Measurements from ENCODE around the gene CFAP119. TPM values are rescaled to one million over a fixed set of nuclear protein-coding genes. Genes with fewer than 3 reads are reported as not detected.

CFAP119 gene
- total and polyA plus RNA-seq, 2 donors (not counting 3 experiments of a cell fraction or from before 2014, with no cell fraction given), result 6.5 to 9.5 TPM

DNA sequence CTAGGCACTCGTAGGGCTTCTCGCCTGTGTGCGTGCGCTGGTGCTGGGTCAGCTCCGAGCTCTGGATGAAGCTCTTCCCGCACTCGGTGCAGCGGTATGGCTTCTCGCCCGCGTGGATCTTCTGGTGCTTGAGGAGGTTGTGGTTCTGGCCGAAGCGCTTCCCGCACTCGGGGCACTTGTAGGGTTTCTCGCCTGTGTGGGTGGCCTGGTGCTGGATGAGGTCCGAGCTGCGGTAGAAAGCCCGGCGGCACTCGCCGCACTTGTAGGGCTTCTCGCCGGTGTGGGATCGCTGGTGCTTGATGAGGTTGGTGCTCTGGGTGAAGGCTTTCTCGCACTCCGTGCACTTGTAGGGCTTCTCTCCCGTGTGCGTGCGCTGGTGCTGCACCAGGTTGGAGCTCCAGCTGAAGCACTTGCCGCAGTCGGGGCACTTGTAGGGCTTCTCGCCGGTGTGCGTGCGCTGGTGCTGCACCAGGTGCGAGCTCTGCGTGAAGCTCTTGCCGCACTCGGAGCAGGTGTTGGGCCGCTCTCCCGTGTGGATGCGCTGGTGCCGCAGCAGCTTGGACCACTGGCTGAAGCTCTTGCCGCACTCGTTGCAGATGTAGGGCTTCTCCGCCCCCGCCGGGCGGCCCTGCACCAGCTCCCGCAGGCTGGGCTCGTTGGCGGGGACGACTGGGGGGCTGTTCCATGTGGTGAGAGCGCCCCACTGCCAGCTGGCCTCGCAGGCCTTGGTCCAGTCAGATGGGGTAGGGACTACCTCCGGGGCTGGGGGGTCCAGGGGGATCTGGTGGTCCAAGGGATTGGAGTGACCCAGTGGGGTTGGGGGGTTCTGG is 21.6 kb upstream of the CFAP119 start:
- BruUV-seq (replicated peaks), result no TSS peak
- dilution Hi-C loops (cut with MboI; ENCODE audit: extremely low pct_ligation_motif_present, low sequenced_read_pairs), result no loop called here
- TF ChIP-seq POLR2AphosphoS5 (IDR thresholded peaks at IDR 0.05; ENCODE audit: insufficient read depth, low read depth, low read length) (no peak), JUN (IDR thresholded peaks at IDR 0.05; ENCODE audit: borderline replicate concordance, insufficient read depth, insufficient read length, low read depth) (no peak), GATA2 (IDR thresholded peaks at IDR 0.05; ENCODE audit: insufficient read depth, insufficient read length, low read depth, low read length) (no peak), EZH2 (IDR thresholded peaks at IDR 0.05; ENCODE audit: borderline replicate concordance, low read depth, low read length, severe bottlenecking) (no peak), MYC (IDR thresholded peaks at IDR 0.05; ENCODE audit: low read depth, low read length) (no peak), FOS (IDR thresholded peaks at IDR 0.05; ENCODE audit: borderline replicate concordance, insufficient read depth, low read length) (no peak), POLR2A (IDR thresholded peaks at IDR 0.05; ENCODE audit: low read depth, low read length) (no peak)
- TF ChIP-seq, protein P1, sequence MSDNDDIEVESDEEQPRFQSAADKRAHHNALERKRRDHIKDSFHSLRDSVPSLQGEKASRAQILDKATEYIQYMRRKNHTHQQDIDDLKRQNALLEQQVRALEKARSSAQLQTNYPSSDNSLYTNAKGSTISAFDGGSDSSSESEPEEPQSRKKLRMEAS (IDR thresholded peaks at IDR 0.05; ENCODE audit: insufficient read depth, insufficient read length), result no peak
- TF ChIP-seq, protein P2, sequence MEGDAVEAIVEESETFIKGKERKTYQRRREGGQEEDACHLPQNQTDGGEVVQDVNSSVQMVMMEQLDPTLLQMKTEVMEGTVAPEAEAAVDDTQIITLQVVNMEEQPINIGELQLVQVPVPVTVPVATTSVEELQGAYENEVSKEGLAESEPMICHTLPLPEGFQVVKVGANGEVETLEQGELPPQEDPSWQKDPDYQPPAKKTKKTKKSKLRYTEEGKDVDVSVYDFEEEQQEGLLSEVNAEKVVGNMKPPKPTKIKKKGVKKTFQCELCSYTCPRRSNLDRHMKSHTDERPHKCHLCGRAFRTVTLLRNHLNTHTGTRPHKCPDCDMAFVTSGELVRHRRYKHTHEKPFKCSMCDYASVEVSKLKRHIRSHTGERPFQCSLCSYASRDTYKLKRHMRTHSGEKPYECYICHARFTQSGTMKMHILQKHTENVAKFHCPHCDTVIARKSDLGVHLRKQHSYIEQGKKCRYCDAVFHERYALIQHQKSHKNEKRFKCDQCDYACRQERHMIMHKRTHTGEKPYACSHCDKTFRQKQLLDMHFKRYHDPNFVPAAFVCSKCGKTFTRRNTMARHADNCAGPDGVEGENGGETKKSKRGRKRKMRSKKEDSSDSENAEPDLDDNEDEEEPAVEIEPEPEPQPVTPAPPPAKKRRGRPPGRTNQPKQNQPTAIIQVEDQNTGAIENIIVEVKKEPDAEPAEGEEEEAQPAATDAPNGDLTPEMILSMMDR (IDR thresholded peaks at IDR 0.05; ENCODE audit: extremely low read depth in 1 of 2, insufficient read depth in 1 of 2, low read depth in 1 of 2, low read length in 2 of 2), result no peak
- Histone ChIP-seq H2AFZ (ENCODE audit: low read depth, low read length) (no peak overlapping the region), H3K4me3 (replicated peaks in 1 of 3; ENCODE audit: insufficient read depth in 1 of 3, low read depth in 1 of 3, low read length in 3 of 3) (no peak overlapping the region), H3K79me2 (ENCODE audit: control insufficient read depth, insufficient read depth, low read length) (peaks cover 10% of the 10 kb centered on the region), H3K27ac (ENCODE audit: insufficient read depth, low read depth, low read length) (no peak overlapping the region), H3K27me3 (ENCODE audit: control insufficient read depth in 2 of 2, insufficient read depth in 2 of 2, low read length in 2 of 2) (no peaks in the 10 kb centered on the region), H3K4me2 (ENCODE audit: insufficient read depth, low read length) (no peak overlapping the region), H3K36me3 (ENCODE audit: control insufficient read depth in 2 of 2, extremely low read depth in 1 of 2, insufficient read depth in 2 of 2, low read length in 2 of 2) (peaks cover 0 to 19% of the 10 kb centered on the region in 2 experiments), H3K9ac (replicated peaks; ENCODE audit: extremely low read depth, insufficient read depth, low read length) (no peak overlapping the region), H3K9me1 (replicated peaks; ENCODE audit: control insufficient read depth, extremely low read depth, insufficient read depth, low read length) (no peaks in the 10 kb centered on the region), H4K20me1 (replicated peaks; ENCODE audit: control insufficient read depth, extremely low read depth, insufficient read depth, low read length) (no peaks in the 10 kb centered on the region), H3K9me3 (replicated peaks; ENCODE audit: control insufficient read depth, insufficient read depth, low read length) (no peaks in the 10 kb centered on the region), H3K4me1 (ENCODE audit: control insufficient read depth, extremely low read depth, insufficient read depth, low read length) (peaks cover 14% of the 10 kb centered on the region)
- no peak for FAIRE-seq
- CTCF ChIA-PET, result interaction anchor here (0.6 to 1.1 kb wide), 4 partner anchors 10 to 90 kb away, joined by 3 read pairs; no protein-coding TSS in a partner anchor
- intact Hi-C loops (cut with micrococcal nuclease), result no loop called here
- no peak for DNase-seq (ENCODE audit: low read depth, low spot score)
- POLR2A ChIA-PET, result no interaction called here

All from endothelial cell of umbilical vein (primary cell).